ENCODE measurements around the gene POU6F1. TPM values are rescaled to one million over a fixed set of nuclear protein-coding genes. Genes with fewer than 3 reads are reported as not detected.

Gene POU6F1
- total RNA-seq, 1 experiment from 2014 or later, result 6.9 TPM

DNA sequence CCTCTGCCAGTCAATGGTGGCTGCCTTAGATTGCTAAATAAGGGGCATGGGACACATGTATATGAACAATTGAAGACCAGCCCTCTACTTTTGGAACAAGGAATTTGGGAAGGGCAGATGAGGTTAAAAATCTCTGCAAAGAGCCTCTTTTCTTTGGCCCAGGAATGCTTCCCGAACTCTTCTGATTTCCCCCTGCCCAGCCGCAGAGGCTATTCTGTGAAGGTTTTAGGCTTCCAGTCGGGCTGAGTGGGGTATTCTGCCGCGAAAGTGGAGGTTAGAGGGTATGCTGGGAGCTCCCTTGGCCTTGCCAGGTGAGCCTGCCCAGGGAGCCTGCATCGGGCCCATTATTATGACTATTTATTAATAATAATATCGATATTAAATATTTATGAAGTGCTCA is 1.2 kb downstream of the POU6F1 start:
- no peaks in the 10 kb centered on the region for H3K79me2 ChIP-seq (ENCODE audit: low read length)
- no peak overlapping the region for H3K9ac ChIP-seq (ENCODE audit: low read length)
- ChIA-PET CTCF (no interaction called here), POLR2A (ENCODE audit: unreplicated experiment) (no interaction called here)
- TF ChIP-seq, protein P1, sequence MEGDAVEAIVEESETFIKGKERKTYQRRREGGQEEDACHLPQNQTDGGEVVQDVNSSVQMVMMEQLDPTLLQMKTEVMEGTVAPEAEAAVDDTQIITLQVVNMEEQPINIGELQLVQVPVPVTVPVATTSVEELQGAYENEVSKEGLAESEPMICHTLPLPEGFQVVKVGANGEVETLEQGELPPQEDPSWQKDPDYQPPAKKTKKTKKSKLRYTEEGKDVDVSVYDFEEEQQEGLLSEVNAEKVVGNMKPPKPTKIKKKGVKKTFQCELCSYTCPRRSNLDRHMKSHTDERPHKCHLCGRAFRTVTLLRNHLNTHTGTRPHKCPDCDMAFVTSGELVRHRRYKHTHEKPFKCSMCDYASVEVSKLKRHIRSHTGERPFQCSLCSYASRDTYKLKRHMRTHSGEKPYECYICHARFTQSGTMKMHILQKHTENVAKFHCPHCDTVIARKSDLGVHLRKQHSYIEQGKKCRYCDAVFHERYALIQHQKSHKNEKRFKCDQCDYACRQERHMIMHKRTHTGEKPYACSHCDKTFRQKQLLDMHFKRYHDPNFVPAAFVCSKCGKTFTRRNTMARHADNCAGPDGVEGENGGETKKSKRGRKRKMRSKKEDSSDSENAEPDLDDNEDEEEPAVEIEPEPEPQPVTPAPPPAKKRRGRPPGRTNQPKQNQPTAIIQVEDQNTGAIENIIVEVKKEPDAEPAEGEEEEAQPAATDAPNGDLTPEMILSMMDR (conservative IDR thresholded peaks at IDR 0.05; ENCODE audit: low read depth, low read length), result no peak
- TF ChIP-seq EZH2 (IDR thresholded peaks at IDR 0.05; ENCODE audit: low read length, unreplicated experiment) (no peak), EZH2phosphoT487 (IDR thresholded peaks at IDR 0.05; ENCODE audit: borderline replicate concordance, low read length) (no peak)
- H3K9me2 ChIP-seq (replicated peaks; ENCODE audit: low read length), result no peaks in the 10 kb centered on the region
- H3K4me3 ChIP-seq (ENCODE audit: low read length), result no peak overlapping the region; the same call in 1 of the 2 replicates
- no peaks in the 10 kb centered on the region for H3K4me1 ChIP-seq (ENCODE audit: insufficient read depth, low read length)
- H3K36me3 ChIP-seq (ENCODE audit: low read depth, low read length), result no peaks in the 10 kb centered on the region
- no peaks in the 10 kb centered on the region for H3K27me3 ChIP-seq (ENCODE audit: low read length)
- DNase-seq (no peak), ATAC-seq (no peak)
- intact Hi-C loops (cut with micrococcal nuclease), result no loop called here
- H3K4me2 ChIP-seq (ENCODE audit: low read length), result no peak overlapping the region
- H4K20me1 ChIP-seq (ENCODE audit: low read length), result no peaks in the 10 kb centered on the region
- no peak overlapping the region for H3K27ac ChIP-seq (ENCODE audit: low read length)
- H3F3A ChIP-seq (ENCODE audit: low read length, unreplicated experiment), result no peaks in the 10 kb centered on the region
- H2AFZ ChIP-seq (ENCODE audit: low read length), result no peak overlapping the region
- no TSS peak for BruUV-seq (replicated peaks)
- H3K9me3 ChIP-seq (ENCODE audit: low read length), result no peaks in the 10 kb centered on the region

- H3K9me3 ChIP-seq (ENCODE audit: low read length), result no peaks in the 10 kb centered on the region
- intact Hi-C loops (cut with micrococcal nuclease), result no loop called here
- H3K27ac ChIP-seq (ENCODE audit: low read length), result no peak overlapping the region
- H2AFZ ChIP-seq (ENCODE audit: low read length), result no peak overlapping the region
- TF ChIP-seq EZH2phosphoT487 (IDR thresholded peaks at IDR 0.05; ENCODE audit: borderline replicate concordance, low read length), result no peak
- TF ChIP-seq, protein P1 (conservative IDR thresholded peaks at IDR 0.05; ENCODE audit: low read depth, low read length), result no peak
- no peak for TF ChIP-seq EZH2 (IDR thresholded peaks at IDR 0.05; ENCODE audit: low read length, unreplicated experiment)
- no peaks in the 10 kb centered on the region for H3K36me3 ChIP-seq (ENCODE audit: low read depth, low read length)
- DNase-seq (no peak), ATAC-seq (no peak)
- ChIA-PET CTCF (no interaction called here), POLR2A (ENCODE audit: unreplicated experiment) (no interaction called here)
- no peak overlapping the region for H3K4me2 ChIP-seq (ENCODE audit: low read length)
- no peaks in the 10 kb centered on the region for H4K20me1 ChIP-seq (ENCODE audit: low read length)
- no peaks in the 10 kb centered on the region for H3K4me1 ChIP-seq (ENCODE audit: insufficient read depth, low read length)
- H3K4me3 ChIP-seq (ENCODE audit: low read length), result no peak overlapping the region
- no peaks in the 10 kb centered on the region for H3K79me2 ChIP-seq (ENCODE audit: low read length)
- no peaks in the 10 kb centered on the region for H3F3A ChIP-seq (ENCODE audit: low read length, unreplicated experiment)
- H3K27me3 ChIP-seq (ENCODE audit: low read length), result no peaks in the 10 kb centered on the region
- H3K9me2 ChIP-seq (replicated peaks; ENCODE audit: low read length), result no peaks in the 10 kb centered on the region
- no peak overlapping the region for H3K9ac ChIP-seq (ENCODE audit: low read length)
- BruUV-seq (replicated peaks), result no TSS peak
These were observed 3.0 kb downstream of the POU6F1 start for GRCh38 chr12:51214895-51215294.

DNA sequence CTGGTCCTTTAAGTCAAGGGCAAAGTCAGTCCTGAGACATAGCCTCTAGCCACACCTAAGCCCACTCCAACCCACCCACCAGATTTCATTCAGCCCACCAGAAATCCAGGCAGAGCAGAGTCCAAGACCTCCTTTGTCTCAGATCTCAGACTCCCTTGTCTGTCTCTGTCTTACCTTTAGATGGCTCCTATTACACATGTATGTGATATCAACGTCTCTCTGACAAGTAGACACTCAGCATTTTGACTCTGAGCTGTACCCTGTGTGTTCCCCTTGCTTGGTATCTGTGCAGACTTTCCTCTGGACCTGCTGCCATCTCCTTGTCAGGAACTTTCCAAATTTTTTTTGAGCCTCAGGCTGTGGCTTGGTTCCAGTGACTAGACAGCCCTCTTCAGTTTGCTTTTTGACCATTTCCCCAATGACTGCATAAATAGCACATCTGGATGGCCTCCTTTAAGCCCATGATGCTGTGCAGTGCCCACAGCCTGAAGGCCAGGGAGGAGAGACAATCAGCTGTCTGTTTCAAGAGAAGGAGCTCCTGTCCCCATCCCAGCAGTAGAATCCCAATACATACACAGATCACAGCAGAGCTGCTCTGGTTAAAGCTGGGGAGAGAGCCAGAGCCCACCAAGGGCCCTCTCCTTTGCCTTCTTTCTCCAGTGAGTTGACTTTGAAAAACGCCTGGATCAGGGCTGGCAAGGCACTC is 7.0 kb downstream of the POU6F1 start:
- intact Hi-C loops (cut with micrococcal nuclease), result no loop called here
- Histone ChIP-seq H3K4me2 (ENCODE audit: low read length) (no peak overlapping the region), H3K27ac (ENCODE audit: low read length) (no peak overlapping the region), H3K79me2 (ENCODE audit: low read length) (no peaks in the 10 kb centered on the region), H3K4me3 (ENCODE audit: low read length) (no peak overlapping the region), H2AFZ (ENCODE audit: low read length) (no peak overlapping the region), H3K9me2 (replicated peaks; ENCODE audit: low read length) (no peaks in the 10 kb centered on the region), H3F3A (ENCODE audit: low read length, unreplicated experiment) (no peaks in the 10 kb centered on the region), H3K9ac (ENCODE audit: low read length) (no peak overlapping the region), H3K36me3 (ENCODE audit: low read depth, low read length) (no peaks in the 10 kb centered on the region), H3K4me1 (ENCODE audit: insufficient read depth, low read length) (no peaks in the 10 kb centered on the region), H3K27me3 (ENCODE audit: low read length) (no peaks in the 10 kb centered on the region), H4K20me1 (ENCODE audit: low read length) (no peaks in the 10 kb centered on the region), H3K9me3 (ENCODE audit: low read length) (no peaks in the 10 kb centered on the region)
- BruUV-seq (replicated peaks), result no TSS peak
- DNase-seq (no peak), ATAC-seq (no peak)
- ChIA-PET POLR2A (ENCODE audit: unreplicated experiment) (no interaction called here), CTCF (no interaction called here)
- TF ChIP-seq EZH2phosphoT487 (IDR thresholded peaks at IDR 0.05; ENCODE audit: borderline replicate concordance, low read length) (no peak), EZH2 (IDR thresholded peaks at IDR 0.05; ENCODE audit: low read length, unreplicated experiment) (no peak)
- TF ChIP-seq, protein P1 (conservative IDR thresholded peaks at IDR 0.05; ENCODE audit: low read depth, low read length), result no peak

Data from PC-3 (cell line).